Neural progenitor cell (in vitro differentiated cells): ENCODE data around the gene NDUFAF7. TPM values are rescaled to one million over a fixed set of nuclear protein-coding genes. Genes with fewer than 3 reads are reported as not detected.
A peak's percentile ranks its signal among the peaks of the same experiment; 100 is the strongest.

Experiments
- DNase-seq: peaks from one replicate; pipeline ENCODE4 v3.0.0-alpha.2; 2016; ENCODE audit warnings: low spot score
- H2AFZ ChIP-seq: fragments of 200-600 bp; sonication (generic); replicated peaks from 2 replicates; pipeline ENCODE4 v1.6.1; 2016; ENCODE audit warnings: antibody characterized with exemption
- H3F3A ChIP-seq: fragments of 200-600 bp; sonication (generic); 2 replicates; pipeline ENCODE4 v1.6.1; 2016; ENCODE audit warnings: antibody characterized with exemption, low read depth
- H3K27ac ChIP-seq: fragments of 200-600 bp; sonication (generic); 2 replicates; pipeline ENCODE4 v1.5.1; 2016; ENCODE audit warnings: mild to moderate bottlenecking
- H3K27me3 ChIP-seq: fragments of 200-600 bp; sonication (generic); 2 replicates; pipeline ENCODE4 v1.6.1; 2016; ENCODE audit warnings: mild to moderate bottlenecking, moderate library complexity
- H3K36me3 ChIP-seq: fragments of 200-600 bp; sonication (generic); 2 replicates; pipeline ENCODE4 v1.5.1; 2016
- H3K4me1 ChIP-seq: fragments of 200-600 bp; sonication (generic); 2 replicates; pipeline ENCODE4 v1.6.1; 2016; ENCODE audit warnings: mixed run types
- H3K4me2 ChIP-seq: fragments of 200-600 bp; sonication (generic); 2 replicates; pipeline ENCODE4 v1.6.1; 2016
- H3K4me3 ChIP-seq: fragments of 200-600 bp; sonication (generic); 2 replicates; pipeline ENCODE4 v1.5.1; 2016
- H3K79me2 ChIP-seq: fragments of 200-600 bp; sonication (generic); 2 replicates; pipeline ENCODE4 v1.6.1; 2016; ENCODE audit warnings: low read depth
- H3K9ac ChIP-seq: fragments of 200-600 bp; sonication (generic); 2 replicates; pipeline ENCODE4 v1.6.1; 2016
- H3K9me3 ChIP-seq: fragments of 200-600 bp; sonication (generic); 2 replicates; pipeline ENCODE4 v1.5.1; 2016; ENCODE audit warnings: low read depth
- H4K20me1 ChIP-seq: fragments of 200-600 bp; sonication (generic); 2 replicates; pipeline ENCODE4 v1.6.1; 2016; ENCODE audit warnings: low read depth
- H3K27ac Mint-ChIP-seq: 3 replicates; pipeline ENCODE4 v1.8.0; 2021; ENCODE audit warnings: mixed read lengths
- H3K27me3 Mint-ChIP-seq: 2 replicates; pipeline ENCODE4 v1.8.0; 2022; ENCODE audit warnings: low read depth, mild to moderate bottlenecking, inconsistent platforms, moderate library complexity, mixed read lengths; ENCODE audit not compliant: insufficient read depth
- H3K36me3 Mint-ChIP-seq: 3 replicates; pipeline ENCODE4 v1.8.0; 2021; ENCODE audit warnings: mixed read lengths
- H3K4me1 Mint-ChIP-seq: 3 replicates; pipeline ENCODE4 v1.8.0; 2021; ENCODE audit warnings: mixed read lengths
- H3K4me3 Mint-ChIP-seq: 3 replicates; pipeline ENCODE4 v1.8.0; 2021; ENCODE audit warnings: mild to moderate bottlenecking, moderate library complexity, mixed read lengths
- H3K9me3 Mint-ChIP-seq: 3 replicates; pipeline ENCODE4 v1.8.0; 2020; ENCODE audit warnings: mixed read lengths
- CTCF ChIP-seq: fragments of 200-600 bp; sonication (generic); IDR thresholded peaks from 2 replicates; pipeline ENCODE4 v1.5.1; 2017; ENCODE audit warnings: antibody characterized with exemption, mild to moderate bottlenecking
- EZH2 ChIP-seq: fragments of 200-600 bp; sonication (generic); IDR thresholded peaks from 2 replicates; pipeline ENCODE4 v1.6.1; 2017; ENCODE audit warnings: antibody characterized with exemption, mild to moderate bottlenecking, moderate library complexity
- EZH2phosphoT487 ChIP-seq: fragments of 200-600 bp; sonication (generic); IDR thresholded peaks from 2 replicates; pipeline ENCODE4 v1.6.1; 2017; ENCODE audit warnings: antibody characterized with exemption
- total RNA-seq: library from RNA; depleted of rRNA; stranded (reverse); fragments of >200 nt; gene quantifications from 2 replicates; pipeline ENCODE4 v1.2.3, GENCODE V29; 2015; ENCODE audit warnings: low replicate concordance

Gene NDUFAF7
- total RNA-seq, 1 donor from 2014 or later, result 47.4 TPM

- Mint-ChIP-seq H3K27me3 (no peaks in the 10 kb centered on the region), H3K36me3 (peaks cover 13% of the 10 kb centered on the region), H3K4me3 (no peak overlapping the region), H3K4me1 (no peaks in the 10 kb centered on the region), H3K9me3 (no peaks in the 10 kb centered on the region), H3K27ac (no peak overlapping the region)
- Histone ChIP-seq H3K4me2 (no peak overlapping the region), H3K79me2 (no peaks in the 10 kb centered on the region), H3K27me3 (no peaks in the 10 kb centered on the region), H3K9ac (peak overlapping the region; percentile 18), H3K36me3 (peaks cover 41% of the 10 kb centered on the region), H3K9me3 (no peaks in the 10 kb centered on the region), H3K4me3 (no peak overlapping the region), H4K20me1 (no peaks in the 10 kb centered on the region), H3K4me1 (no peaks in the 10 kb centered on the region), H2AFZ (no peak overlapping the region), H3F3A (peaks cover 34% of the 10 kb centered on the region), H3K27ac (no peak overlapping the region)
- TF ChIP-seq EZH2phosphoT487, result no peak
- TF ChIP-seq CTCF, result no peak
- TF ChIP-seq EZH2, result no peak
- no peak for DNase-seq
Measured at GRCh38 chr2:37250869-37251740, 19.6 kb downstream of the NDUFAF7 start.

GRCh38 chr2:37262522-37262921 is 31.1 kb downstream of the NDUFAF7 start:
- Histone ChIP-seq H3K4me2 (no peak overlapping the region), H3K79me2 (no peaks in the 10 kb centered on the region), H3K36me3 (peaks cover 13% of the 10 kb centered on the region), H3K4me1 (no peaks in the 10 kb centered on the region), H3K9me3 (no peaks in the 10 kb centered on the region), H2AFZ (no peak overlapping the region), H3K27me3 (no peaks in the 10 kb centered on the region), H3K4me3 (no peak overlapping the region), H3K9ac (no peak overlapping the region), H3F3A (peaks cover 9% of the 10 kb centered on the region), H3K27ac (no peak overlapping the region), H4K20me1 (no peaks in the 10 kb centered on the region)
- Mint-ChIP-seq H3K9me3 (no peaks in the 10 kb centered on the region), H3K27ac (no peak overlapping the region), H3K36me3 (peaks cover 15% of the 10 kb centered on the region), H3K27me3 (no peaks in the 10 kb centered on the region), H3K4me1 (no peaks in the 10 kb centered on the region), H3K4me3 (no peak overlapping the region)
- DNase-seq, result no peak
- TF ChIP-seq EZH2phosphoT487 (no peak), EZH2 (no peak), CTCF (no peak)

GRCh38 chr2:37263839-37264238 is 32.4 kb downstream of the NDUFAF7 start:
- no peak overlapping the region for H3K27ac Mint-ChIP-seq
- Histone ChIP-seq H3K4me3 (no peak overlapping the region), H3K27ac (no peak overlapping the region), H3K4me2 (no peak overlapping the region), H2AFZ (no peak overlapping the region), H3K36me3 (peaks cover 17% of the 10 kb centered on the region), H3K9me3 (no peaks in the 10 kb centered on the region), H3K9ac (no peak overlapping the region), H3F3A (peaks cover 11% of the 10 kb centered on the region), H4K20me1 (no peaks in the 10 kb centered on the region), H3K4me1 (no peaks in the 10 kb centered on the region), H3K79me2 (no peaks in the 10 kb centered on the region), H3K27me3 (no peaks in the 10 kb centered on the region)
- peaks cover 17% of the 10 kb centered on the region for H3K36me3 Mint-ChIP-seq
- no peaks in the 10 kb centered on the region for H3K4me1 Mint-ChIP-seq
- no peaks in the 10 kb centered on the region for H3K9me3 Mint-ChIP-seq
- H3K27me3 Mint-ChIP-seq, result no peaks in the 10 kb centered on the region
- TF ChIP-seq CTCF (no peak), EZH2phosphoT487 (no peak), EZH2 (no peak)
- H3K4me3 Mint-ChIP-seq, result no peak overlapping the region
- no peak for DNase-seq
